Neural cell (in vitro differentiated cells): Measurements from ENCODE around the gene SLC25A22.

ENCODE experiments used
- EP300 ChIP-seq: fragments of 450-650 bp; conservative IDR thresholded peaks from 2 replicates; pipeline ENCODE4 v1.6.1; 2014; ENCODE audit warnings: antibody characterized with exemption, mild to moderate bottlenecking, moderate library complexity; ENCODE audit not compliant: poor library complexity, severe bottlenecking
- EZH2 ChIP-seq: fragments of 200-600, 300-800 bp; shearing (Covaris generic), sonication (generic); IDR thresholded peaks from 2 replicates; pipeline ENCODE4 v1.6.1; 2014; ENCODE audit warnings: antibody characterized with exemption, low read length, borderline replicate concordance, mild to moderate bottlenecking; ENCODE audit not compliant: insufficient read depth, poor library complexity, severe bottlenecking
- MXI1 ChIP-seq: fragments of 450-650 bp; conservative IDR thresholded peaks from 2 replicates; pipeline ENCODE4 v1.6.1; 2014; ENCODE audit warnings: antibody characterized with exemption, mild to moderate bottlenecking; ENCODE audit not compliant: poor library complexity, severe bottlenecking
- POLR2AphosphoS5 ChIP-seq: IDR thresholded peaks from 2 replicates; pipeline ENCODE4 v1.6.1; 2012
- RAD21 ChIP-seq: fragments of 450-650 bp; conservative IDR thresholded peaks from 2 replicates; pipeline ENCODE4 v1.6.1; 2014; ENCODE audit warnings: antibody characterized with exemption, mild to moderate bottlenecking, moderate library complexity
- TAF1 ChIP-seq: IDR thresholded peaks from 2 replicates; pipeline ENCODE4 v1.6.1; 2012; ENCODE audit warnings: low read depth
- TF ChIP-seq, protein P1 (sequence below): fragments of 450-650 bp; IDR thresholded peaks from 2 replicates; pipeline ENCODE4 v1.5.1; 2014; ENCODE audit warnings: antibody characterized with exemption, mild to moderate bottlenecking, moderate library complexity; ENCODE audit not compliant: poor library complexity, severe bottlenecking
- TF ChIP-seq, protein P2 (sequence below): IDR thresholded peaks from 2 replicates; pipeline ENCODE4 v1.6.1; 2012; ENCODE audit warnings: borderline replicate concordance

DNA sequence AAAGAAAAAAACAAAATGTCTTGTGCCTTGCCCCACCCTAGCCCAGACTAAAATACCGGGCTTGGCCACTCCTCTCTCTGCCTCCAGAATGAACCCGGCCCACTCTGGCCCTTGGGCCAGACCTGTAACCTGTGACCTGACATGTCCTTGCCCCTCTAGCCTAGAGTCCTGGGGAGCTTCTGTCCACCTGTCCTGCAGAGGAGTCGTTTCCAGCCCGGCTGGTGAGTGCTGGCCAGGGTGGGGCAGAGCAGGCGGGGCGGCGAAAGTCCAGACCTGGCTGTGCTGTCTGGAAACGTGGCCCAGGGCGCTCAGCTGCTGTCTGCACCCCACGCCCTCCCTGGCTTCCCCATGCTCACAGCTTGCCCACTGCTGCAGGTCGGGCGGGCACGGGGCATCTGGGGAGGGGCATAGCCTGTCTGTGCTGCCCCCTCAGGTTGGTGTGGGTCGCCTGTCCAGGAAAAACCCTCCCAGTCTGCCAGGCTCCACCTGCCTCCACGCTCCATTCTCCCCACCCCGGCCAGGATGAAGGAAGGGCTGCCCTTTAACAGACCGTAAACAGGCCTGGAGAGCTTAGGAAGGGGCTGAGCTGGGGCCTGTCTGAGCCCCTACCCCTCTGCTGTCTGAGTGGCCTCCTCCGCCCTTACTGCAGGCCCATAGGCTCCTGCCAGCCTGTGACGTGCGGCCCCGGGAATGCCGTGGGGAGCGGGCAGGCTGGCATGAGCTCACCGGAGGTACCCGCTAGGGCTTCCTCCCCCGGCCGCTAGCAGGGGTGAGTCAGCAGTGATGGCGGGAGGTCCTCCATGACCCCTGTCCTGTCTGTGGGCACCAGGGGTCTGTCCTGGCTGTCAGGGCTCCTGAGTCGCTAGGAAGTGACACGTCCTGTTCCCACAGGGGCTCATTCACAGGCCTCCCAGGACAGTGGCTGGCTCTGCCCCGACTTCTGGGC, 36.6 kb upstream of the SLC25A22 start:
- TF ChIP-seq EP300 (no peak), RAD21 (no peak), TAF1 (no peak), POLR2AphosphoS5 (no peak), MXI1 (no peak), EZH2 (no peak)
- TF ChIP-seq, protein P1, sequence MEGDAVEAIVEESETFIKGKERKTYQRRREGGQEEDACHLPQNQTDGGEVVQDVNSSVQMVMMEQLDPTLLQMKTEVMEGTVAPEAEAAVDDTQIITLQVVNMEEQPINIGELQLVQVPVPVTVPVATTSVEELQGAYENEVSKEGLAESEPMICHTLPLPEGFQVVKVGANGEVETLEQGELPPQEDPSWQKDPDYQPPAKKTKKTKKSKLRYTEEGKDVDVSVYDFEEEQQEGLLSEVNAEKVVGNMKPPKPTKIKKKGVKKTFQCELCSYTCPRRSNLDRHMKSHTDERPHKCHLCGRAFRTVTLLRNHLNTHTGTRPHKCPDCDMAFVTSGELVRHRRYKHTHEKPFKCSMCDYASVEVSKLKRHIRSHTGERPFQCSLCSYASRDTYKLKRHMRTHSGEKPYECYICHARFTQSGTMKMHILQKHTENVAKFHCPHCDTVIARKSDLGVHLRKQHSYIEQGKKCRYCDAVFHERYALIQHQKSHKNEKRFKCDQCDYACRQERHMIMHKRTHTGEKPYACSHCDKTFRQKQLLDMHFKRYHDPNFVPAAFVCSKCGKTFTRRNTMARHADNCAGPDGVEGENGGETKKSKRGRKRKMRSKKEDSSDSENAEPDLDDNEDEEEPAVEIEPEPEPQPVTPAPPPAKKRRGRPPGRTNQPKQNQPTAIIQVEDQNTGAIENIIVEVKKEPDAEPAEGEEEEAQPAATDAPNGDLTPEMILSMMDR: no peak
- TF ChIP-seq, protein P2, sequence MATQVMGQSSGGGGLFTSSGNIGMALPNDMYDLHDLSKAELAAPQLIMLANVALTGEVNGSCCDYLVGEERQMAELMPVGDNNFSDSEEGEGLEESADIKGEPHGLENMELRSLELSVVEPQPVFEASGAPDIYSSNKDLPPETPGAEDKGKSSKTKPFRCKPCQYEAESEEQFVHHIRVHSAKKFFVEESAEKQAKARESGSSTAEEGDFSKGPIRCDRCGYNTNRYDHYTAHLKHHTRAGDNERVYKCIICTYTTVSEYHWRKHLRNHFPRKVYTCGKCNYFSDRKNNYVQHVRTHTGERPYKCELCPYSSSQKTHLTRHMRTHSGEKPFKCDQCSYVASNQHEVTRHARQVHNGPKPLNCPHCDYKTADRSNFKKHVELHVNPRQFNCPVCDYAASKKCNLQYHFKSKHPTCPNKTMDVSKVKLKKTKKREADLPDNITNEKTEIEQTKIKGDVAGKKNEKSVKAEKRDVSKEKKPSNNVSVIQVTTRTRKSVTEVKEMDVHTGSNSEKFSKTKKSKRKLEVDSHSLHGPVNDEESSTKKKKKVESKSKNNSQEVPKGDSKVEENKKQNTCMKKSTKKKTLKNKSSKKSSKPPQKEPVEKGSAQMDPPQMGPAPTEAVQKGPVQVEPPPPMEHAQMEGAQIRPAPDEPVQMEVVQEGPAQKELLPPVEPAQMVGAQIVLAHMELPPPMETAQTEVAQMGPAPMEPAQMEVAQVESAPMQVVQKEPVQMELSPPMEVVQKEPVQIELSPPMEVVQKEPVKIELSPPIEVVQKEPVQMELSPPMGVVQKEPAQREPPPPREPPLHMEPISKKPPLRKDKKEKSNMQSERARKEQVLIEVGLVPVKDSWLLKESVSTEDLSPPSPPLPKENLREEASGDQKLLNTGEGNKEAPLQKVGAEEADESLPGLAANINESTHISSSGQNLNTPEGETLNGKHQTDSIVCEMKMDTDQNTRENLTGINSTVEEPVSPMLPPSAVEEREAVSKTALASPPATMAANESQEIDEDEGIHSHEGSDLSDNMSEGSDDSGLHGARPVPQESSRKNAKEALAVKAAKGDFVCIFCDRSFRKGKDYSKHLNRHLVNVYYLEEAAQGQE: no peak
